HG03565 (cell line): ENCODE results near the gene MARCKSL1.
A peak's percentile ranks its signal among the peaks of the same experiment; 100 is the strongest.

ENCODE experiments used
- ATAC-seq: cut with Tn5 transposase; IDR thresholded peaks from one replicate; pipeline ENCODE4 v1.9.1; 2021; ENCODE audit warnings: mild to moderate bottlenecking, moderate library complexity; ENCODE audit not compliant: unreplicated experiment

Gene MARCKSL1

GRCh38 chr1:32353431-32353830, 17.4 kb upstream of the MARCKSL1 start:
- no peak for ATAC-seq

GRCh38 chr1:32352831-32353383, 16.9 kb upstream of the MARCKSL1 start:
- ATAC-seq, result no peak

- no peak for ATAC-seq
Observed at GRCh38 chr1:32352239-32352745, 16.3 kb upstream of the MARCKSL1 start.

GRCh38 chr1:32351399-32352238, 15.6 kb upstream of the MARCKSL1 start:
- ATAC-seq, result peak; percentile 77

- ATAC-seq, result peak; percentile 23
Observed at GRCh38 chr1:32350785-32351398, 14.9 kb upstream of the MARCKSL1 start.

- ATAC-seq, result no peak
Observed at GRCh38 chr1:32349211-32349708, 13.2 kb upstream of the MARCKSL1 start.

- ATAC-seq, result no peak
Observed at GRCh38 chr1:32346532-32347157, 10.6 kb upstream of the MARCKSL1 start.

- ATAC-seq, result no peak
Observed at GRCh38 chr1:32345289-32345827, 9.3 kb upstream of the MARCKSL1 start.

- no peak for ATAC-seq
Observed at GRCh38 chr1:32342704-32343103, 6.7 kb upstream of the MARCKSL1 start.

GRCh38 chr1:32341971-32342370, 5.9 kb upstream of the MARCKSL1 start:
- ATAC-seq, result no peak

GRCh38 chr1:32341186-32341757, 5.2 kb upstream of the MARCKSL1 start:
- no peak for ATAC-seq

GRCh38 chr1:32339363-32339978, 3.4 kb upstream of the MARCKSL1 start:
- ATAC-seq, result no peak

GRCh38 chr1:32338637-32339145, 2.7 kb upstream of the MARCKSL1 start:
- ATAC-seq, result no peak

GRCh38 chr1:32337855-32338636, 2.0 kb upstream of the MARCKSL1 start:
- no peak for ATAC-seq

- no peak for ATAC-seq
Observed at GRCh38 chr1:32336963-32337675, 1.1 kb upstream of the MARCKSL1 start.

- no peak for ATAC-seq
Observed at GRCh38 chr1:32336591-32336932, 529 bp upstream of the MARCKSL1 start.

- ATAC-seq, result no peak
Observed at GRCh38 chr1:32335535-32335789, 571 bp downstream of the MARCKSL1 start.

- ATAC-seq, result no peak
Observed at GRCh38 chr1:32334864-32335534, 1.0 kb downstream of the MARCKSL1 start.
